HG02763 (cell line): ENCODE results near the gene IAH1.

Source experiments
- ATAC-seq: cut with Tn5 transposase; IDR thresholded peaks from one replicate; pipeline ENCODE4 v1.9.1; 2021; ENCODE audit warnings: mild to moderate bottlenecking, moderate library complexity; ENCODE audit not compliant: unreplicated experiment

IAH1 gene

DNA sequence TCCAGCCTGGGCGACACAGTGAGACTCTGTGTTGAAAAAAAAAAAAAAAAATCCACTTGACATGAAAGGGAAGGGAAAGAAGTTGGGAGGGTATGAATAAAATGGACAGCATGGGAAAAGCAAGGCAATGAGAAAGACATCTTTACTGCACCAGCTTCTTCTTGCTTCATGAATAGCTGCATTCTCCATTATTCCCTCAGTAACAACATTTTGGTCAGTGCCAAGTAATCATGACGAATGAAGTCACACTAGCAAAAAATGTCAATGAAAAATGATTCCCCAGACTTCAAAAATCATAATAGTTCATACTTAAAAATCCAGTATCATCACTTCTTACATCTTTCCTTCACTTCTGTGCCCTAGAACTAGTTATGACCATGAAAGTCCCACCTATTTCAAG is 50.9 kb downstream of the IAH1 start:
- no peak for ATAC-seq

DNA sequence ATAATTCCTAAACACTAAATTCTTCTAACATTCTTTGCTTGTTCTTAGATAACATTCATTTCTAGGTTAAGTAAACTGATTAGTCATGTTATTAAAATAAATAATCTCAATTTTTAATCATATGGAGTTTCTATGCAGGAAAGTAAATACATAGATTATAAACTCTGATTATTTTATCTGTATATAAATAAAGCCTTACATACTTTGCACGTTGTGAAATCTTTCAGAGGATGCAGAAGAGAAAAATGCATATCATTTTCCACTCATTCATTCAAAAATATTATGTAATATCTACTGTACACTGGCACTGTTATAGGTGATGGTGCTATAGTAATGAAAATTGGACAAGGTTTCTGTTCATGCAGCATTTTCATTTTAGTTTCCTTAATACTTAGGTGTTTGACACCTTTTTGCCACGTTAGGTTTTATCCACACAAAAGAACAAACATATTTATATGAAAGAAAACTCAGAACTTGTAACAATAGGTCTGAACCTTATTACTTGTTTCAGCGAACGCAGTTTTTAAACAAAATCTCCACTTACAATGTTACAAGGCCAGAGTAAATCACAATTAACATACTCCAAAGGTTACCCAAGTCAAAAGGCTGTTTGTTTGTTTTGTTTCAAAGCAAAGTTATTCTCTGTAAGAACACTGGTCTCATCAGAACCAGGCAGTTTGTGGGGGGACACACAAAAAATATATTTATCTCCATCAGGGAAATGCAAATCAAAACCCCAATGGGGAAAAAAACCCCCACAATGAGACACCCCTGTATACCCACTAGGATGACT is 53.8 kb downstream of the IAH1 start:
- no peak for ATAC-seq

DNA sequence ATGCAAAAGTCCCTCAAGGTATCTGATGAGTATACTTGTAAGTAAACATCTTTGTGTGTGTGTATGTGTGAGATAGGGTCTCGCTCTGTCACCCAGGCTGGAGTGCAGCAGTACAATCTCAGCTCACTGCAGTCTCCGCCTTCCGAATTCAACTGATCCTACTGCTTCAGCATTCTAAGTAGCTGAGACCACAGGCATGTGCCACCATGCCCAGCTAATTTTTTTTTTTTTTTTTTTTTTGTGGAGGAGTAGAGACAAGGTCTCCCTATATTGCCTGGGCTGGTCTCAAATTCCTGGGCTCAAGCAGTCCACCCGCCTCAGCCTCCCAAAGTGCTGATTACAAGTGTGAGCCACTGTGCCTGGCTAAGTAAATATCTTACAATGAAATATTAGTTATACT is 58.1 kb downstream of the IAH1 start:
- no peak for ATAC-seq

DNA sequence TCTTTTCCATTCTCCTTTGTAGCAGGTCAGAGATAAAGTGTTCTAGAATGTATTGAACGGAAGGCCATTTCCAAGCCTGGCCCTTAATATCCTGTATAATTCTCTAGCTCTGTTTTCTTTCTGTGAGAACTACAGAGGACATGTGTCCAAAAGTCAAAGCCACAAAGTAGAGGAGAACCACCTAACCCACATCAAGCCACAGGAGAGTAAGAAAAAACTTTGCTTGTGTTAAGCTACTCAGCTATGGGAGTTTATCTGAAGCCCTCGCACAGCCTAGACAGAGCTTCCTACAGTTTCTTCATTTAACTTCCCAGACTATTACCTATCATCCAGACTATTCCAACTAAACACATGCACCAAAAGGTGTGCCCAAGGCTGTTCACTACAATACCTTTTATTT is 59.3 kb downstream of the IAH1 start:
- no peak for ATAC-seq

DNA sequence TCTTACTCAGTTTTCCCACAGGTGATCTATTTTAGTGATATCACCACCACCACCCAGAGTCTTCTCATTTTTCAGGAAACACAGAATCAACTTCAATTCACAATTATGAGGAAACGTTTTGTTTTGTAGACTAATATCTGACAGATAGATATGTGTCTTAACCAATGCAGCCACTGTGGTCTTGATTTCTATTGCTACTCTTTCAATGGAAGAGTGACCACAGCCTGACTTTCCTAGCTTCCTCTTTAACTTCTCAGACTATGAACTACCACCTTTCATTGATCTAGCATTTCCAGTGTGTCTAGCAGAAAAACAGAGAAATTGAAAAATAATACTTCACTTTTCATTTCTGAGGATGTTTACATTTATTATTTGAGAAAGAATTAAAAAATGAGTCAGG is 60.8 kb downstream of the IAH1 start:
- no peak for ATAC-seq

DNA sequence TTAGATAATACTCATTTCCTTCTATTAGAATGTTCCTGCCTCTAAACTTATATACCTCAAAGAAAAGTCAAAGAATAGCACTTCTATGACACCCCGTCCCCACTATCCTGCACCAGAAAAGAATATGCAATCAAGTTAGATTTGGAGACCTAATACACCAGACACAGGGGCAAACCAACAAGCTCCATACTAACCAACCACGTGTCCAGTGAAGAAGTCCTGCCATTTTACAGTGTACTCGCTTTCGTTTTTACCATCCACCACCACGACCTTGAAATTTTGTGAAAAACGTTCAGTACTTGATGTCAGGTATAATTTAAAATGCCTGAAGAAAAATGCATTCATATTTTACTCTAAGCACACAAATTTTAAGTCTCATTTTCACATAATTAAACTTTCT is 62.2 kb downstream of the IAH1 start:
- no peak for ATAC-seq

DNA sequence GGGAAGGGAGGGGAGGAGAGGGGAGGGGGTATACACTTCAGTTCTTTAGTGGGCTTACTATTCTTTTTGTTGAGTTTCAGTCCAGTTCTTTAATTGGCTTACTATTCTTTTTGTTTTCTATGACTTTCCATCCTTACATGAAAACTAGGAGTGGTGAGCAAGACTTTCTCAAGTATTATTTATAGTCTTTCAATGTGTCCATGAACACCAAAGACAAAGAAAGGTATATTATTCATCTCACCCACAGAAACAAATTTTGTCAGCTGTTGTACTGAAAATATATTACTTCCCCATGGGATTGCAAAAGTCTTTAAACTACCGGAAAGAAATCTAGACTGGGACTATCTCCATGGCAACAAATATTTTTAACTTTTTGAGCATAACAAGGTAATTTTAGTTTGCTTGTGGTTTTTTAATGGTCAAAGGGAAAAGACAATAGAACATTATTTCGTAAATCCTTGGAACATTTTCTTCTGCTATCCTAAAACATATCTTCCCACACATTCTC is 63.7 kb downstream of the IAH1 start:
- no peak for ATAC-seq
